Left ventricle myocardium inferior (tissue), 1 donor: ENCODE data around the gene ITPKB. TPM values are rescaled to one million over a fixed set of nuclear protein-coding genes. Genes with fewer than 3 reads are reported as not detected.
"Not testable (repeated sequence)": the region's sequence is repeated elsewhere in the genome, so short reads cannot be mapped to it uniquely, and the experiment has no call there.

Experiments
- DNase-seq: peaks from one replicate; pipeline ENCODE4 v3.0.0-alpha.2; 2020
- H3K27ac ChIP-seq: fragments of 200-600 bp; replicated peaks from 2 replicates; pipeline ENCODE4 v1.8.0; 2021
- H3K27me3 ChIP-seq: fragments of 200-600 bp; 2 replicates; pipeline ENCODE4 v1.8.0; 2021; ENCODE audit warnings: low read depth
- H3K36me3 ChIP-seq: fragments of 200-600 bp; 2 replicates; pipeline ENCODE4 v1.8.0; 2021
- H3K4me1 ChIP-seq: fragments of 200-600 bp; 2 replicates; pipeline ENCODE4 v1.8.0; 2021
- H3K4me3 ChIP-seq: fragments of 200-600 bp; 2 replicates; pipeline ENCODE4 v1.8.0; 2021; ENCODE audit warnings: mild to moderate bottlenecking, moderate library complexity
- H3K9me3 ChIP-seq: fragments of 200-600 bp; replicated peaks from 2 replicates; pipeline ENCODE4 v1.8.0; 2021
- intact Hi-C: fragments of 100-400 bp; cut with micrococcal nuclease; formaldehyde crosslinking; loops from one replicate; pipeline ENCODE4 v1.11.0; 2022
- total RNA-seq: library from RNA; stranded (reverse); fragmentation: NEBNext Ultra II Directional; extraction: Animal tissue kit (Norgen Biotek cat#: 25700); gene quantifications from one replicate; pipeline ENCODE4 v1.2.1, GENCODE V29; 2021
- TF ChIP-seq, protein P1 (sequence below): fragments of 200-600 bp; IDR thresholded peaks from 2 replicates; pipeline ENCODE4 v1.8.0; 2021; ENCODE audit warnings: antibody characterized with exemption, mild to moderate bottlenecking, borderline replicate concordance
- donor health status: DM: no; HTN: yes; CAD: no; lungs with severe emphysema.

The ITPKB gene
- total RNA-seq, 1 donor from 2014 or later = 15.7 TPM

DNA sequence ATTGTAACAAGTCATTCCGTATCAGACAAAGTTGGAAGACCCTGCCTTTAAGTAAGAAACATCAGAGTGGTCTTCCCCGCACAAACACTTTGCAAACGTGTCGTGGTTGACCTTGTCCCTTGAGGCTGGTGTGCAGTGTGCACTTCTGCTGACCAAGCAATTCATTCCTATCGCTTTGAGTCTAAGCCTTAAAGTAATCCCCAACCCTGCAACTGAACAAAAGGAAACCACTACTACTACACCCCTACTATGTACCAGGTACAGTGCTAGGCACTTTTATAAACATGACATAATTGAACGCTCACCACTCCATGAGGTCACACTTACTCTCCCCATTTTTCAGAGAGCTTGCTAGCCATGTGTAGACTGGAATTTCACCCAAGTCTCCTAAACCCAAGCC is 10.6 kb downstream of the ITPKB start:
- TF ChIP-seq, protein P1, sequence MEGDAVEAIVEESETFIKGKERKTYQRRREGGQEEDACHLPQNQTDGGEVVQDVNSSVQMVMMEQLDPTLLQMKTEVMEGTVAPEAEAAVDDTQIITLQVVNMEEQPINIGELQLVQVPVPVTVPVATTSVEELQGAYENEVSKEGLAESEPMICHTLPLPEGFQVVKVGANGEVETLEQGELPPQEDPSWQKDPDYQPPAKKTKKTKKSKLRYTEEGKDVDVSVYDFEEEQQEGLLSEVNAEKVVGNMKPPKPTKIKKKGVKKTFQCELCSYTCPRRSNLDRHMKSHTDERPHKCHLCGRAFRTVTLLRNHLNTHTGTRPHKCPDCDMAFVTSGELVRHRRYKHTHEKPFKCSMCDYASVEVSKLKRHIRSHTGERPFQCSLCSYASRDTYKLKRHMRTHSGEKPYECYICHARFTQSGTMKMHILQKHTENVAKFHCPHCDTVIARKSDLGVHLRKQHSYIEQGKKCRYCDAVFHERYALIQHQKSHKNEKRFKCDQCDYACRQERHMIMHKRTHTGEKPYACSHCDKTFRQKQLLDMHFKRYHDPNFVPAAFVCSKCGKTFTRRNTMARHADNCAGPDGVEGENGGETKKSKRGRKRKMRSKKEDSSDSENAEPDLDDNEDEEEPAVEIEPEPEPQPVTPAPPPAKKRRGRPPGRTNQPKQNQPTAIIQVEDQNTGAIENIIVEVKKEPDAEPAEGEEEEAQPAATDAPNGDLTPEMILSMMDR = no peak
- no peaks in the 10 kb centered on the region for H3K36me3 ChIP-seq
- peak overlapping the region; percentile 10 for H3K4me3 ChIP-seq
- H3K9me3 ChIP-seq = no peaks in the 10 kb centered on the region
- DNase-seq = no peak
- H3K27ac ChIP-seq = peak overlapping the region; percentile 56
- H3K4me1 ChIP-seq = peaks cover 96% of the 10 kb centered on the region
- intact Hi-C loops = no loop called here
- no peaks in the 10 kb centered on the region for H3K27me3 ChIP-seq

DNA sequence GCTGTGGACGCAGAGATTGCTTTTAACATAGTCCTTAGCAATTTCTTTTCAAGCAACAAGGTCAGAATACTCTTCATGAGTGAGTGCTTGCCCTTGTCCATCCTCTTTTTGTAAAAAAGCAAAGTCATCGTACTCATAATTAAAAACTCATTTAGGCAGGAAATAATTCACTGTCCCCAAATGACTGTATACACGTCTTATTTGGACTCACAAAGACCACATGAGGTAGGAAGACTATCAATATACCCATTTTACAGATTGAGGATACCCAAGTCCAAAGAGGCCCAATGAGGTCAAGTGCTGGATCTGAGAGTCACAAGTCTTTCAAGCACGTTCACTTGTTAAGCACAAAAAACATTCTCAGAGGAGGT is 13.2 kb downstream of the ITPKB start:
- H3K4me3 ChIP-seq = no peak overlapping the region
- no peak for DNase-seq
- intact Hi-C loops = no loop called here
- H3K27me3 ChIP-seq = no peaks in the 10 kb centered on the region
- no peaks in the 10 kb centered on the region for H3K36me3 ChIP-seq
- peak overlapping the region; percentile 44 for H3K27ac ChIP-seq
- TF ChIP-seq, protein P1 = no peak
- no peaks in the 10 kb centered on the region for H3K9me3 ChIP-seq
- H3K4me1 ChIP-seq = peaks cover 84% of the 10 kb centered on the region

DNA sequence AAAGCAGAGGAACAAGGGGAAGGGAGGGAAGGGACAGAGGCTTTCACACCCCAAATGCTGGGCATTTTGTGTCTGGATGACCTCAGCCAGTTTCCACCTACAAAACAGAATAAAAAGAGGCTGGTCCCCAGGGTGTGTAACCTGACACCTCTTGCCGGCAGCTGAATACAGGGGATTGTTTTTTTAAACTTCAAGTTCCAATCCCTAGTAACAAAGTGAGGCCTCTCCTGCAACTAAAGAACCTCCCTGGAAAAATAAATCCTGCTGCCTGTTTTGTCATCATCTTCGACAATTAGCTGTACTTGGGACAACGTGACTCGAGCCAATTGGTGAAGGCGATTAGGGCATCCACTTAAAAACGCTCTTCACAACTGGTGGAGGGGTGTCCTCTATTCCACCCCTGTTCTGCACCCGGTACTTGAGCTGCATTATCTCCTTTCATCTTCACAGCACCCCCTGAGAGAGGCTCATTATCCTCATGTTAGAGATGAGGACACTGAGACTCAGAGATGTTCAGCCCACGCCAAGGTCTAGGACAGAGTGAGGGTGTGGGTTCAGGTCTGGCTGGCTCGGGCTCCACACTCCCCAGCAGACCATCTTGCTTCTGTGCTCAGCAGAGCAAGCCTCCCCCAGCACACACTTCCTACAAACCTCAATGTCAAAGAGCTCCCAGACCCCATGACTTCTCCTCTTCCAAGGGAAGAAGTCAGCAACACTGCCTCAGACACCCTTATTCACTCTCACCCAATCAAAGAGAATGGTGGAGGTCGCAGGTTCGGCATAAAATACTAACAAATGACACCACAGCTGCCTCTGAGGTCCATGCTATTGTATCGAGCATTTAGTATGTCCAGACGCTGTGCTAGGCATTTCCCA is 15.2 kb downstream of the ITPKB start:
- peak overlapping the region; percentile 58 for H3K27ac ChIP-seq
- peaks cover 83% of the 10 kb centered on the region for H3K4me1 ChIP-seq
- H3K9me3 ChIP-seq = no peaks in the 10 kb centered on the region
- DNase-seq = no peak
- H3K27me3 ChIP-seq = no peaks in the 10 kb centered on the region
- TF ChIP-seq, protein P1 = no peak
- no peak overlapping the region for H3K4me3 ChIP-seq
- intact Hi-C loops = no loop called here
- H3K36me3 ChIP-seq = no peaks in the 10 kb centered on the region

DNA sequence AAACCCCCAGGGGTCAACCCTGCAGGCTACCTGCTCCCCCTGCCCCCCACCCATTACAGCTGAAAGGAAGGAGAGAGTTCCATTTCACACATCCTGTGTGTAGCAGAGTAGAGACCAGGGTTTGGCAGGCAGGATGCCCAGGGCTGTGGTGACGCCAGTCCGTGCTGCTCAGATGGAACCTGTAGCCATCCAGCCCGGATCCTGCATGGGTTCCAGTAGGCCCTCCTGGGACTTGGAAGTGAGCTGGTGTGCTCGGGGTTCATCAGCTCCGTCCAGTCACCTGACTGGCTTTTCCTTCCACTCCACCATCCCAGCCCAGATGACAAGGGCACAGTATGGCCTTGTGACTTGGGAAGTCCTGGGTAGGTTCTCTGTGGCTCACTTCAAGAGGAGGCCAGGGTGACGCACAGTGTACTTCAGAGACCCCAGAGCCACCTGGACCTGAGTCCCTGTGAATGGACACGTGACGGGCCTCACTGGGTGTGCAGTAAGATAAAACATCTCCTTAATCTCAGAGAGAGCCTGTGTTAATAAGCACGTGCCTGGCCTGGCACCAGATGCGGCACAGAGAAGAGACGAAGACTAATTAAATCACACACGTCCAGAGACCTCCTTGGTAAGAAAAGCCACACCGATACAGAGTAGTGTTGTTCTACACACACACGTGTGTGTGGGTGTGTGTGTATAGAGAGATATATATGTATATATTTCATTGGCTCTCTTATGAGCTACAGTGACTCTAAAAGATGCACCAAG is 16.0 kb downstream of the ITPKB start:
- peak overlapping the region; percentile 58 for H3K27ac ChIP-seq
- H3K4me1 ChIP-seq = peaks cover 82% of the 10 kb centered on the region
- no peaks in the 10 kb centered on the region for H3K9me3 ChIP-seq
- intact Hi-C loops = no loop called here
- H3K27me3 ChIP-seq = no peaks in the 10 kb centered on the region
- H3K4me3 ChIP-seq = no peak overlapping the region
- TF ChIP-seq, protein P1 = no peak
- H3K36me3 ChIP-seq = no peaks in the 10 kb centered on the region
- no peak for DNase-seq

DNA sequence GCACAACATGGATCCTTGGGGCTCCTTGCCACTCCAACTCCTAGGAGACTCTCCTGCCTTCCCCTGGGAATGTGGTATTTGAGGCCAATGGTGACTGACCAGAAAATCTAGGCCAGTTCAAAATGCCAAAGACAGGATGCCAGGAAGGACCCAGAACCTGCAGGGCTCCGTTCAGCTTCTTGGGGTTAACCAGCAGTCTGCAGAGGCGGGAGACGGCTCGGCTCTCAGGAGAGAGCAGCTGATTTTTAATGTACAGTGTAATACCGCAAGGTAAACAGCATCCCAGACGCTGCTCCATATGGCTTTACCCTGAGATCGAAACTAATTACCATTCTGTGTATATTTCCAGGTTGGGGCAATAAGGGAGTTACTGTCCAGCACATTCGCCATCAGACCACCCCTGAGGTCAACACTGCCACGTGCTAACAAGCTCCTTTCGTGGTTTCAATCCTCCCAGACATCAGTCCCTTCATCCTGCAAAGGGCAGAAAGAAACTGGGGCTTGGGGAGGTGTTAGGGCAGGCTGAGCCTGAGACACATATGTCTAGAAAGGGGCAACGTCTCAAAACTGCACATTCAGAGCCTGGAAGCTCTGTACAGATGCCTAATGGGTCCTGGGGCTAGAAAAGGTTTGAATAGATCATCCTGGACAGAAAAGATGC is 16.7 kb downstream of the ITPKB start:
- no peaks in the 10 kb centered on the region for H3K9me3 ChIP-seq
- TF ChIP-seq, protein P1 = no peak
- no peaks in the 10 kb centered on the region for H3K36me3 ChIP-seq
- peaks cover 81% of the 10 kb centered on the region for H3K4me1 ChIP-seq
- no peak overlapping the region for H3K27ac ChIP-seq
- DNase-seq = no peak
- H3K27me3 ChIP-seq = no peaks in the 10 kb centered on the region
- H3K4me3 ChIP-seq = no peak overlapping the region
- intact Hi-C loops = no loop called here

DNA sequence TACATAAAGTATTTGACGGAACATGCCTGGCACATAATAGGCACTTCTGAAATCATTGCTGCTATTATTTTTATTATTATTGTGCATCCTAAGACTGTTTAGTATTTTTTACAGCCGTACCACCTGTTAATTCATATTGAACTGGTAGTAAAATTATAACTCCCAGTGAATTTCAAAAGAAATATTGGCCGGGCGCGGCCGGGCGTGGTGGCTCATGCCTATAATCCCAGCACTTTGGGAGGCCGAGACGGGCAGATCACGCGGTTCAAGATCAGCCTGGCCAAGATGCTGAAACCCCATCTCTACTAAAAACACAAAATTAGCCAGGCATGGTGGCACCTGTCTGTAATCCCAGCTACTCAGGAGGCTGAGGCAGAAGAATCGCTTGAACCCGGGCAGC is 18.5 kb downstream of the ITPKB start:
- H3K27me3 ChIP-seq, H3K9me3 ChIP-seq, DNase-seq, H3K4me3 ChIP-seq, H3K36me3 ChIP-seq, intact Hi-C loops: not testable (repeated sequence)
- H3K4me1 ChIP-seq = peaks cover 75% of the 10 kb centered on the region
- peak overlapping the region; percentile 13 for H3K27ac ChIP-seq
